ENCODE results near the gene PIBF1.

PIBF1 gene

GRCh38 chr13:72998012-72998411 lies 216.1 kb downstream of the PIBF1 start:
- Histone ChIP-seq H3K4me3 (ENCODE audit: low read length) (no peak overlapping the region), H3K27me3 (ENCODE audit: control insufficient read depth, insufficient read depth, low read length) (no peaks in the 10 kb centered on the region), H3K27ac (ENCODE audit: low read length) (no peak overlapping the region), H3K9me3 (ENCODE audit: control insufficient read depth, insufficient read depth, low read length) (no peaks in the 10 kb centered on the region), H3K36me3 (ENCODE audit: control insufficient read depth, insufficient read depth, low read length) (no peaks in the 10 kb centered on the region), H3K4me1 (ENCODE audit: control insufficient read depth, insufficient read depth, low read length) (no peaks in the 10 kb centered on the region; the same call in 1 of the 2 replicates)
- no CpG with 5 or more reads among the region's 4 CpGs for WGBS (ENCODE audit: insufficient coverage, insufficient read length)
- no peak for DNase-seq (ENCODE audit: low read depth, low spot score)

GRCh38 chr13:73000027-73000674 lies 218.2 kb downstream of the PIBF1 start:
- Histone ChIP-seq H3K36me3 (ENCODE audit: control insufficient read depth, insufficient read depth, low read length) (no peaks in the 10 kb centered on the region), H3K4me1 (ENCODE audit: control insufficient read depth, insufficient read depth, low read length) (no peaks in the 10 kb centered on the region), H3K27ac (ENCODE audit: low read length) (no peak overlapping the region), H3K9me3 (ENCODE audit: control insufficient read depth, insufficient read depth, low read length) (no peaks in the 10 kb centered on the region), H3K27me3 (ENCODE audit: control insufficient read depth, insufficient read depth, low read length) (no peaks in the 10 kb centered on the region), H3K4me3 (ENCODE audit: low read length) (no peak overlapping the region)
- no CpG with 5 or more reads among the region's 4 CpGs for whole genome bisulfite sequencing (ENCODE audit: insufficient coverage, insufficient read length)
- DNase-seq (ENCODE audit: low read depth, low spot score), result no peak

DNA sequence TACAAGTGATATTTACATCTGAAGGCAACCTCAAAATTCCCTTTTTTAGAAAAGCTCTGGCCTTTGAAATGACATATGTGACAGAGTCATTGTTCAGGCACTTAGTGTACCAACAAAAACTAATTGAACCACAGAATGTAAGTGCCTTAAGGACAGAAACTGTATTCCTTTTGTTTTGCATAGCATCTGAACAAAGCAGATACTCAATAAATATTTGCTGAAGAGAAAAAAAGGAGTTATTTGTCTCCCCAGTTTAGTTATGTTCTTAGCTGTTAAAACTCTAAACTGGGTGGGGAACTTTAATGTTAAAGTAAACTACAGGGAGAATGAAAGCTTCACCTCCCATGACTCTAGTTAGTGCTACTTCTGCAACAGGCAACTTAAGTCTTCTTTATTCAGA lies 220.0 kb downstream of the PIBF1 start:
- H3K4me3 ChIP-seq (ENCODE audit: low read length), result no peak overlapping the region
- DNase-seq (ENCODE audit: low read depth, low spot score), result no peak
- no peaks in the 10 kb centered on the region for H3K36me3 ChIP-seq (ENCODE audit: control insufficient read depth, insufficient read depth, low read length)
- H3K27ac ChIP-seq (ENCODE audit: low read length), result no peak overlapping the region
- no peaks in the 10 kb centered on the region for H3K4me1 ChIP-seq (ENCODE audit: control insufficient read depth, insufficient read depth, low read length)
- H3K27me3 ChIP-seq (ENCODE audit: control insufficient read depth, insufficient read depth, low read length), result no peaks in the 10 kb centered on the region
- no peaks in the 10 kb centered on the region for H3K9me3 ChIP-seq (ENCODE audit: control insufficient read depth, insufficient read depth, low read length)

GRCh38 chr13:73011751-73012150 lies 229.8 kb downstream of the PIBF1 start:
- H3K36me3 ChIP-seq (ENCODE audit: control insufficient read depth, insufficient read depth, low read length), result no peaks in the 10 kb centered on the region
- DNase-seq (ENCODE audit: low read depth, low spot score), result no peak

DNA sequence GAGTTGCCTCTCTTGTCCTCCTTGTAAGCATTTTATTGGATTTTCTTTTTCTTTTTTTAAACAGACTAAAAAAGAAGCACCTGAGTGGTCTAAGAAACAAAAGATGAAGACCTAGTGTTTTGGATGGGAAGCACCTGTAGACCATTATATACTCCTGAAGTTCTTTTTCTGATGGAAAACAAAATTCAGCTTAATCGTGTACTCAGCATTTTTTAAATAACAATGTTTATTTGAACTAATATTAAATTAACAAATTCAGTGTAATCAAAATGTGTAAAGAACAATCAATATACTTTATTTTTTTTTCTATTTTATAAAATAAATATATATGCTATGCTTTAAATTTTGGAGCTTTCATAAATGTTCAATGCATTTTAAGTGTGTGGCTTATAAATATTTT lies 233.9 kb downstream of the PIBF1 start:
- no peak for DNase-seq (ENCODE audit: low read depth, low spot score)
- H3K4me3 ChIP-seq (ENCODE audit: low read length), result no peak overlapping the region
- no peaks in the 10 kb centered on the region for H3K27me3 ChIP-seq (ENCODE audit: control insufficient read depth, insufficient read depth, low read length)
- no peaks in the 10 kb centered on the region for H3K4me1 ChIP-seq (ENCODE audit: control insufficient read depth, insufficient read depth, low read length)
- H3K36me3 ChIP-seq (ENCODE audit: control insufficient read depth, insufficient read depth, low read length), result no peaks in the 10 kb centered on the region
- no peaks in the 10 kb centered on the region for H3K9me3 ChIP-seq (ENCODE audit: control insufficient read depth, insufficient read depth, low read length)
- no peak overlapping the region for H3K27ac ChIP-seq (ENCODE audit: low read length)
- WGBS (ENCODE audit: insufficient coverage, insufficient read length), result no CpG with 5 or more reads among the region's 1 CpG

More at GRCh38 chr13:73011751-73012150, 229.8 kb downstream of the PIBF1 start:
- Histone ChIP-seq H3K9me3 (ENCODE audit: control insufficient read depth, insufficient read depth, low read length) (no peaks in the 10 kb centered on the region), H3K4me3 (ENCODE audit: low read length) (no peak overlapping the region), H3K4me1 (ENCODE audit: control insufficient read depth, insufficient read depth, low read length) (no peaks in the 10 kb centered on the region), H3K27me3 (ENCODE audit: control insufficient read depth, insufficient read depth, low read length) (no peaks in the 10 kb centered on the region), H3K27ac (ENCODE audit: low read length) (no peak overlapping the region)
- WGBS (ENCODE audit: insufficient coverage, insufficient read length), result no CpG with 5 or more reads among the region's 5 CpGs

DNA sequence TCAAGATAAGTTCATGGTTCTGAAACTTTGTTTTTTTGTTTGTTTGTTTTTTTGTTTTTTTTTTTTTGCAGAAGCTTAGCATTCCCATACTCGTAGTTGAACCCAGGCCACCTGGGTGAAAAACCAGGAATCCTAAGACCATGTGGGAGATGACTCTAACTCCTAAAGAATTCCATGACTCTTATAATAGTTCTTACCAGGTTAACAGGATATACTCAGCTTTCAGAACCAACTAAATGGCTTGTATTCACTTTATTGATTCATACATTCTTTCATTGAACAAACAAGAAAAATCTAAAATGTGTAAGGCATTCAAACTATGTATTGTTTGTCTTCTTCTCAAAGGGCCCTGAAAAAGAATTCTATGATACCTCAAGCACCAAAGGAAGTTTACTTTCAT lies 236.4 kb downstream of the PIBF1 start:
- H3K36me3 ChIP-seq (ENCODE audit: control insufficient read depth, insufficient read depth, low read length), result no peaks in the 10 kb centered on the region
- H3K9me3 ChIP-seq (ENCODE audit: control insufficient read depth, insufficient read depth, low read length), result no peaks in the 10 kb centered on the region
- H3K27me3 ChIP-seq (ENCODE audit: control insufficient read depth, insufficient read depth, low read length), result no peaks in the 10 kb centered on the region
- H3K4me1 ChIP-seq (ENCODE audit: control insufficient read depth, insufficient read depth, low read length), result no peaks in the 10 kb centered on the region
- no peak overlapping the region for H3K4me3 ChIP-seq (ENCODE audit: low read length)
- no CpG with 5 or more reads among the region's 1 CpG for WGBS (ENCODE audit: insufficient coverage, insufficient read length)
- no peak for DNase-seq (ENCODE audit: low read depth, low spot score)
- H3K27ac ChIP-seq (ENCODE audit: low read length), result no peak overlapping the region

GRCh38 chr13:73025217-73026012 lies 243.5 kb downstream of the PIBF1 start:
- no peaks in the 10 kb centered on the region for H3K36me3 ChIP-seq (ENCODE audit: control insufficient read depth, insufficient read depth, low read length)
- no peak overlapping the region for H3K27ac ChIP-seq (ENCODE audit: low read length)
- no peaks in the 10 kb centered on the region for H3K9me3 ChIP-seq (ENCODE audit: control insufficient read depth, insufficient read depth, low read length)
- whole genome bisulfite sequencing (ENCODE audit: insufficient coverage, insufficient read length), result no CpG with 5 or more reads among the region's 5 CpGs
- no peak overlapping the region for H3K4me3 ChIP-seq (ENCODE audit: low read length)
- H3K27me3 ChIP-seq (ENCODE audit: control insufficient read depth, insufficient read depth, low read length), result no peaks in the 10 kb centered on the region
- no peaks in the 10 kb centered on the region for H3K4me1 ChIP-seq (ENCODE audit: control insufficient read depth, insufficient read depth, low read length)
- no peak for DNase-seq (ENCODE audit: low read depth, low spot score)

GRCh38 chr13:73034901-73035300 lies 253.0 kb downstream of the PIBF1 start:
- no CpG with 5 or more reads among the region's 2 CpGs for WGBS (ENCODE audit: insufficient coverage, insufficient read length)
- DNase-seq (ENCODE audit: low read depth, low spot score), result no peak
- H3K9me3 ChIP-seq (ENCODE audit: control insufficient read depth, insufficient read depth, low read length), result no peaks in the 10 kb centered on the region
- no peak overlapping the region for H3K4me3 ChIP-seq (ENCODE audit: low read length)
- H3K4me1 ChIP-seq (ENCODE audit: control insufficient read depth, insufficient read depth, low read length), result no peaks in the 10 kb centered on the region
- no peaks in the 10 kb centered on the region for H3K27me3 ChIP-seq (ENCODE audit: control insufficient read depth, insufficient read depth, low read length)
- H3K27ac ChIP-seq (ENCODE audit: low read length), result no peak overlapping the region
- H3K36me3 ChIP-seq (ENCODE audit: control insufficient read depth, insufficient read depth, low read length), result no peaks in the 10 kb centered on the region

DNA sequence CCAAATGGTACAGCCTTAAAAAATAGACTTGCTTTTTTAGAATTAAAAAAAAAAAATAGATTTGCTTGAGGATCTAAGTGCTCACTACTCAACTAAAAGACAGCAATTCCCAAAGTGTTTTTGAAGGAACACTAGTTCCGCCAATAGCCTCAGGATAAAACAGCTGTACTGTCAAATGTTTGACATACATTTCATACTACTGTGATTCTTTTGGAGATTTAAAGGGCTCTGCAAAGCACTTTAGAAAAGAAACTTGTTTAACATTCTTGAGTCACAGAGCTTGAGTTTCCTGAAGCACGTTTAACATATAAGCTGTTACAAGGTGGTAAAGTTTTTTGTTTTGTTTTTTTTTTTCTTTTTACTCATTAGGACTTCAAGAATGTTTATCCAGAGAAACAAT lies 253.7 kb downstream of the PIBF1 start:
- no CpG with 5 or more reads among the region's 2 CpGs for WGBS (ENCODE audit: insufficient coverage, insufficient read length)
- Histone ChIP-seq H3K9me3 (ENCODE audit: control insufficient read depth, insufficient read depth, low read length) (no peaks in the 10 kb centered on the region), H3K27me3 (ENCODE audit: control insufficient read depth, insufficient read depth, low read length) (no peaks in the 10 kb centered on the region), H3K36me3 (ENCODE audit: control insufficient read depth, insufficient read depth, low read length) (no peaks in the 10 kb centered on the region), H3K4me3 (ENCODE audit: low read length) (no peak overlapping the region), H3K27ac (ENCODE audit: low read length) (no peak overlapping the region), H3K4me1 (ENCODE audit: control insufficient read depth, insufficient read depth, low read length) (no peaks in the 10 kb centered on the region)
- no peak for DNase-seq (ENCODE audit: low read depth, low spot score)

DNA sequence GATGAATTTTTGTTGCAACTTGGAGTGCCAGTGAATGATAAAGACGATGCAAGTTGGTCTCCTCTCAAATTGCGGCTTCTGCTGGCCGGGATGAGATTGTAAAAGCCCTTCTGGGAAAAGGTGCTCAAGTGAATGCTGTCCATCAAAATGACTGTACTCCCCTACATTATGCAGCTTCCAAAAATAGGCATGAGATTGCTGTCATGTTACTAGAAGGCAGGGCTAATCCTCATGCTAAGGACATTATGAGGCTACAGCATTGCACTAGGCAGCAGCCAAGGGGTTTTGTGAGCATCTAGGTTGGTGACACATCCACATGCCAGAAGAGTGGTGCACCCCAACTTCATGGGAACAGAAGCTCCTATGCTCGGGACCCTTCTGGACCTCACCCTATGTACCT lies 254.6 kb downstream of the PIBF1 start:
- DNase-seq (ENCODE audit: low read depth, low spot score), result no peak
- H3K4me1 ChIP-seq (ENCODE audit: control insufficient read depth, insufficient read depth, low read length), result no peaks in the 10 kb centered on the region
- H3K27ac ChIP-seq (ENCODE audit: low read length), result no peak overlapping the region
- no peak overlapping the region for H3K4me3 ChIP-seq (ENCODE audit: low read length)
- no peaks in the 10 kb centered on the region for H3K27me3 ChIP-seq (ENCODE audit: control insufficient read depth, insufficient read depth, low read length)
- no peaks in the 10 kb centered on the region for H3K9me3 ChIP-seq (ENCODE audit: control insufficient read depth, insufficient read depth, low read length)
- no CpG with 5 or more reads among the region's 4 CpGs for WGBS (ENCODE audit: insufficient coverage, insufficient read length)
- H3K36me3 ChIP-seq (ENCODE audit: control insufficient read depth, insufficient read depth, low read length), result no peaks in the 10 kb centered on the region

DNA sequence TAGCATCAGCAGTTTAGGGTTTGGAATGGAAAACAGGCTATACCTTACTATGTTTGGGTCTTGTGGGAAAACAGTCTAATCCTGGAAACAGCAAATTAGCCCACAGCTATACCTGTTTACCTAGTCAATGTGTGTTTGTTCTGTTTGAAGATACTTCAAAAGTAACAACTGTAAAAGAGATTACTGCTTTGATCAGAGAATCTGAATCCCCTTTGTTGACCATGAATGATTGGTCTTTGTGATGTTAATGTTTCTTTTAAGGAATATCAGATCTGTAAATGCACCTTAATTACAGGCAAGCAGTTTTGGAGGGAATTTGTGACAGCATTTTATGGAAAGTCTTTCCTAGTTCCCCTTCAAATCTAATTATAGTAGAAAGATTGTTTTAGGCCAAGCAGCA lies 256.1 kb downstream of the PIBF1 start:
- no peaks in the 10 kb centered on the region for H3K9me3 ChIP-seq (ENCODE audit: control insufficient read depth, insufficient read depth, low read length)
- no peaks in the 10 kb centered on the region for H3K4me1 ChIP-seq (ENCODE audit: control insufficient read depth, insufficient read depth, low read length)
- H3K4me3 ChIP-seq (ENCODE audit: low read length), result no peak overlapping the region
- H3K36me3 ChIP-seq (ENCODE audit: control insufficient read depth, insufficient read depth, low read length), result no peaks in the 10 kb centered on the region
- H3K27me3 ChIP-seq (ENCODE audit: control insufficient read depth, insufficient read depth, low read length), result no peaks in the 10 kb centered on the region
- no peak overlapping the region for H3K27ac ChIP-seq (ENCODE audit: low read length)
- DNase-seq (ENCODE audit: low read depth, low spot score), result no peak

Measured in iPS DF 6.9 (cell line).